NT2/D1 (cell line): ENCODE measurements around the gene INAFM2.

Source experiments
- YY1 ChIP-seq: IDR thresholded peaks from 2 replicates; pipeline ENCODE4 v1.6.1; 2011; ENCODE audit not compliant: insufficient read length, insufficient read depth
- ZNF274 ChIP-seq: IDR thresholded peaks from 2 replicates; pipeline ENCODE4 v1.6.1; 2011; ENCODE audit warnings: mild to moderate bottlenecking, low read depth, low read length

DNA sequence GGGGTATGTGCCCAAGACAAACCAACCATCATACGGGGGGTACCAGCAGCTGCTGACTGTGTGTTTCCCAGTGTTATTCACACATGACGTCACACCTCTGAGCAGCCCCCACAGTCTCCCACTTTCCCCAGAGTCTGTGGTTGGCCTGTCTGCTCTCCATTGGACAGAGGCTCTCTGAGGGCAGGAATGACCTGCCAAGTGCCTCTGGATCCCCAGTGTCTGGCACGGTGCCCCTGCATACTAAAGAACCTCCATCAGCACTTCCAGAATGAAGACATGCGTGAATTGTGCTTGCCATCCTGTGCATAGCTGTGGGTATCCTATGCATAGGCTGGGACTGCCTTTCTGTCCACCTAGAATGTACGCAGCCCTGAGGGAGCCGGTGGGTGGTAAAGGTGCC, 20.7 kb downstream of the INAFM2 start:
- TF ChIP-seq ZNF274, result no peak
- TF ChIP-seq YY1, result no peak
